H1 (cell line): ENCODE data around the gene RFXANK. TPM values are rescaled to one million over a fixed set of nuclear protein-coding genes. Genes with fewer than 3 reads are reported as not detected.

Experiments used
- CHD7 ChIP-seq: fragments of 300-600 bp; sonication (generic); IDR thresholded peaks from 2 replicates; pipeline ENCODE4 v1.7.1; 2012; ENCODE audit warnings: low read length, moderate library complexity, mild to moderate bottlenecking, inconsistent platforms; ENCODE audit not compliant: insufficient replicate concordance
- FOSL1 ChIP-seq: IDR thresholded peaks from 2 replicates; pipeline ENCODE4 v1.6.1; 2011; ENCODE audit warnings: mild to moderate bottlenecking, low read depth, low read length, moderate library complexity; ENCODE audit not compliant: insufficient read depth
- POLR2AphosphoS5 ChIP-seq: IDR thresholded peaks from 2 replicates; pipeline ENCODE4 v1.6.1; 2011; ENCODE audit warnings: low read depth, low read length
- RBBP5 ChIP-seq: IDR thresholded peaks from 2 replicates; pipeline ENCODE4 v1.7.1; 2012; ENCODE audit warnings: low read depth, mild to moderate bottlenecking, inconsistent platforms, low read length, moderate library complexity, borderline replicate concordance
- polyA plus RNA-seq, 7 experiments: library from polyadenylated mRNA; depleted of rRNA in 3 of 7; stranded (reverse) in 5 of 7; unstranded in 2 of 7; fragments of >200 nt in 5 of 7; fragments of 200-250 nt in 2 of 7; gene quantifications; 1 replicate in 5 of 7; 2 replicates in 1 of 7; 4 replicates in 1 of 7; pipeline versions ENCODE4 v1.2.1 to v1.2.3, GENCODE V29; 2011 to 2013; ENCODE audit warnings: missing spikeins in 2 of 7, mixed read lengths in 2 of 7
- total RNA-seq: library from RNA; stranded (reverse); fragmentation: NEBNext Ultra II Directional; extraction: Animal tissue kit (Norgen Biotek cat#: 25700); gene quantifications from 2 replicates; pipeline ENCODE4 v1.2.1, GENCODE V29; 2021

The RFXANK gene
- total and polyA plus RNA-seq, 2 of the 8 experiments (the other 6 are each of a cell fraction or from before 2014, with no cell fraction given): 72.9 to 87.5 TPM

- TF ChIP-seq CHD7 (no peak), FOSL1 (no peak), POLR2AphosphoS5 (no peak), RBBP5 (no peak)
Measured at GRCh38 chr19:19209372-19209771, 17.3 kb downstream of the RFXANK start (continued).
